Measurements from ENCODE around the gene C1orf167.

C1orf167 gene

GRCh38 chr1:11781297-11781696, 19.3 kb downstream of the C1orf167 start:
- POLR2A ChIA-PET = no interaction called here
- TF ChIP-seq CTCF (IDR thresholded peaks at IDR 0.05; ENCODE audit: control extremely low read depth, extremely low read depth, low read depth, missing control alignments) = no peak
- CTCF ChIA-PET = interaction anchor here (0.9 to 1.8 kb wide), 3 partner anchors 12 to 186 kb away, joined by 3 to 4 read pairs (median 4); no protein-coding TSS in a partner anchor
- DNase-seq (ENCODE audit: extremely low spot score) = no peak

GRCh38 chr1:11782127-11782708, 20.2 kb downstream of the C1orf167 start:
- TF ChIP-seq CTCF (IDR thresholded peaks at IDR 0.05; ENCODE audit: control extremely low read depth, extremely low read depth, low read depth, missing control alignments) = no peak
- no peak for DNase-seq (ENCODE audit: extremely low spot score)
- ChIA-PET CTCF (interaction anchor here (1.1 to 1.8 kb wide), 3 partner anchors 21 to 1288 kb away, joined by 3 to 4 read pairs (median 3); partner anchors contain the start of gene FBXO6), POLR2A (no interaction called here)

GRCh38 chr1:11783556-11783955, 21.6 kb downstream of the C1orf167 start:
- TF ChIP-seq CTCF (IDR thresholded peaks at IDR 0.05; ENCODE audit: control extremely low read depth, extremely low read depth, low read depth, missing control alignments) = no peak
- ChIA-PET POLR2A (no interaction called here), CTCF (interaction anchor here (0.8 to 2.1 kb wide), 2 partner anchors 10 to 15 kb away, joined by 3 to 13 read pairs; no protein-coding TSS in a partner anchor)
- DNase-seq (ENCODE audit: extremely low spot score) = no peak

GRCh38 chr1:11784256-11784992, 22.4 kb downstream of the C1orf167 start:
- POLR2A ChIA-PET = no interaction called here
- TF ChIP-seq CTCF (IDR thresholded peaks at IDR 0.05; ENCODE audit: control extremely low read depth, extremely low read depth, low read depth, missing control alignments) = no peak
- CTCF ChIA-PET = interaction anchor here (0.6 to 2.4 kb wide), 15 partner anchors 9 to 183 kb away, joined by 3 to 13 read pairs (median 5); partner anchors contain the start of gene CLCN6
- no peak for DNase-seq (ENCODE audit: extremely low spot score)

- POLR2A ChIA-PET = no interaction called here
- DNase-seq (ENCODE audit: extremely low spot score) = peak; percentile 85
- peak; percentile 91 for TF ChIP-seq CTCF (IDR thresholded peaks at IDR 0.05; ENCODE audit: control extremely low read depth, extremely low read depth, low read depth, missing control alignments)
- CTCF ChIA-PET = interaction anchor here (0.6 to 2.4 kb wide), 16 partner anchors 9 to 182 kb away, joined by 3 to 13 read pairs (median 4); partner anchors contain the start of gene CLCN6
Observed at GRCh38 chr1:11784993-11785769, 23.2 kb downstream of the C1orf167 start.

GRCh38 chr1:11786168-11786567, 24.2 kb downstream of the C1orf167 start:
- no peak for TF ChIP-seq CTCF (IDR thresholded peaks at IDR 0.05; ENCODE audit: control extremely low read depth, extremely low read depth, low read depth, missing control alignments)
- ChIA-PET POLR2A (interaction anchor here (0.5 kb wide), 1 partner anchor 21 kb away, joined by 4 read pairs; no protein-coding TSS in a partner anchor), CTCF (interaction anchor here (0.9 to 2.4 kb wide), 5 partner anchors 8 to 106 kb away, joined by 3 to 9 read pairs (median 6); partner anchors contain the start of gene CLCN6)
- DNase-seq (ENCODE audit: extremely low spot score) = no peak

Measured in GM10248 (cell line).